WTC11 (cell line): ENCODE data around the gene C4orf36. TPM values are rescaled to one million over a fixed set of nuclear protein-coding genes. Genes with fewer than 3 reads are reported as not detected.

Experiments
- ATAC-seq: fragments of 200-7000 bp; cut with Tn5 transposase; 2 replicates; pipeline ENCODE4 v1.10.0; 2021; ENCODE audit warnings: mild to moderate bottlenecking, moderate library complexity
- CTCF ChIA-PET: fragments of 300-600 bp; sonication (Branson Sonifier 250); formaldehyde crosslinking; loops from one replicate; lab custom pipeline; 2021; ENCODE audit warnings: antibody characterized with exemption; lab: Charles Lee
- POLR2A ChIA-PET: fragments of 350-600 bp; sonication (Branson Sonifier 250); formaldehyde crosslinking; loops from one replicate; lab custom pipeline; 2021; ENCODE audit warnings: antibody characterized with exemption; lab: Charles Lee
- DNase-seq: peaks from one replicate; pipeline ENCODE4 v3.0.0; 2021; ENCODE audit warnings: low spot score
- H3K27ac Mint-ChIP-seq: 2 replicates; pipeline ENCODE4 v1.8.0; 2021; ENCODE audit warnings: mixed read lengths
- H3K27me3 Mint-ChIP-seq: 2 replicates; pipeline ENCODE4 v1.8.0; 2021; ENCODE audit warnings: low read depth, mild to moderate bottlenecking, moderate library complexity, mixed read lengths
- H3K36me3 Mint-ChIP-seq: 2 replicates; pipeline ENCODE4 v1.8.0; 2021; ENCODE audit warnings: mixed read lengths
- H3K4me1 Mint-ChIP-seq: 2 replicates; pipeline ENCODE4 v1.8.0; 2022; ENCODE audit warnings: mixed read lengths
- H3K4me3 Mint-ChIP-seq: 2 replicates; pipeline ENCODE4 v1.8.0; 2021; ENCODE audit warnings: mild to moderate bottlenecking, moderate library complexity, mixed read lengths
- H3K9me3 Mint-ChIP-seq: 2 replicates; pipeline ENCODE4 v1.8.0; 2021; ENCODE audit warnings: mixed read lengths
- NR3C1 ChIP-seq: sonication (generic); formaldehyde crosslinking; conservative IDR thresholded peaks from 2 replicates; pipeline ENCODE4 v1.8.1; 2023; ENCODE audit warnings: low read depth, mild to moderate bottlenecking, missing genetic modification reagents
- PRDM15 ChIP-seq: sonication (generic); formaldehyde crosslinking; IDR thresholded peaks from 2 replicates; pipeline ENCODE4 v1.8.0; 2022; ENCODE audit warnings: missing genetic modification reagents
- total RNA-seq: library from RNA; stranded (reverse); gene quantifications from 3 replicates; pipeline ENCODE4 v1.2.3, GENCODE V29; 2021

The C4orf36 gene
- total RNA-seq, 1 experiment from 2014 or later, result 0.79 TPM

GRCh38 chr4:86831262-86832130, 60.7 kb downstream of the C4orf36 start:
- Mint-ChIP-seq H3K36me3 (no peaks in the 10 kb centered on the region), H3K9me3 (0 out of 2 replicates have a peak, but pooled peaks cover 3% of the 10 kb centered on the region), H3K27me3 (no peaks in the 10 kb centered on the region)
- POLR2A ChIA-PET, result no interaction called here
- no peak for DNase-seq
- TF ChIP-seq NR3C1 (CRISPR knock-in tag) (no peak), PRDM15 (CRISPR knock-in tag) (peak; percentile 23; the same call in 1 of the 2 replicates)
- TF ChIP-seq, all 79 proteins: peak for 1
- H3K4me3 Mint-ChIP-seq, result no peak overlapping the region
- no peaks in the 10 kb centered on the region for H3K4me1 Mint-ChIP-seq
- CTCF ChIA-PET, result interaction anchor here (1.0 kb wide), 1 partner anchor 336 kb away, joined by 3 read pairs; no protein-coding TSS in a partner anchor
- ATAC-seq, result no peak
- no peak overlapping the region for H3K27ac Mint-ChIP-seq

Other genes with a start within 250 kb of the C4orf36 start
- not detected in 3 replicates for gene SLC10A6, start 43.0 kb downstream of the C4orf36 start, total RNA-seq
- 72.6 to 93.4 TPM (median 83.9 TPM) in 3 replicates for gene AFF1, start 42.6 kb upstream of the C4orf36 start, total RNA-seq